ENCODE data around the gene SFRP5. TPM values are rescaled to one million over a fixed set of nuclear protein-coding genes. Genes with fewer than 3 reads are reported as not detected.

SFRP5 gene, protein sequence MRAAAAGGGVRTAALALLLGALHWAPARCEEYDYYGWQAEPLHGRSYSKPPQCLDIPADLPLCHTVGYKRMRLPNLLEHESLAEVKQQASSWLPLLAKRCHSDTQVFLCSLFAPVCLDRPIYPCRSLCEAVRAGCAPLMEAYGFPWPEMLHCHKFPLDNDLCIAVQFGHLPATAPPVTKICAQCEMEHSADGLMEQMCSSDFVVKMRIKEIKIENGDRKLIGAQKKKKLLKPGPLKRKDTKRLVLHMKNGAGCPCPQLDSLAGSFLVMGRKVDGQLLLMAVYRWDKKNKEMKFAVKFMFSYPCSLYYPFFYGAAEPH
- total RNA-seq (0.31 TPM), polyA plus RNA-seq (ENCODE audit: insufficient read depth, low read depth, low replicate concordance) (0.22 TPM)
- long read RNA-seq, donor 1 = 0 reads
- long read RNA-seq, donor 2 = 0 reads
- long read RNA-seq, donor 3 = 0 reads
- long read RNA-seq, donor 4 = 0 reads
- long read RNA-seq, donor 5 = 0 reads
- long read RNA-seq, donor 6 = 0 reads
- long read RNA-seq, donor 7 = 0 reads
- long read RNA-seq, donor 8 = 0 reads
- long read RNA-seq, donor 9 = 0 reads
- long read RNA-seq, donor 10 = 0 reads

GRCh38 chr10:97771913-97772823 is at the start of gene SFRP5:
SFRP5 (minus strand) TSS chr10:97771999; CDS start chr10:97771833, 166 bp downstream.
- Histone ChIP-seq H3K27ac (ENCODE audit: low read depth in 2 of 2, low read length in 2 of 2) (no peak within 1 kb of the TSS), H3K9ac (ENCODE audit: low read length in 3 of 3) (no peak within 1 kb of the TSS), H3K4me3 (ENCODE audit: low read length in 3 of 3) (no peak within 1 kb of the TSS), H3K36me3 (ENCODE audit: control insufficient read depth in 2 of 3, insufficient read depth in 3 of 3, low read length in 3 of 3) (no peaks in the 10 kb centered on the region), H3K9me3 (ENCODE audit: control insufficient read depth in 2 of 3, insufficient read depth in 1 of 3, low read length in 3 of 3) (no peaks in the 10 kb centered on the region), H3K4me1 (ENCODE audit: control insufficient read depth in 2 of 3, insufficient read depth in 2 of 3, low read depth in 1 of 3, low read length in 3 of 3) (peaks cover 0 to 3% (median 0%) of the 10 kb centered on the region in 3 donors), H3K27me3 (ENCODE audit: control insufficient read depth, insufficient read depth, low read length) (peaks cover 11% of the 10 kb centered on the region)
- no peak for FAIRE-seq
- no peak for TF ChIP-seq CTCF (IDR thresholded peaks at IDR 0.05; ENCODE audit: borderline replicate concordance, extremely low read depth, insufficient read depth)
- intact Hi-C loops (cut with DNase I) = no loop called here
- peak in 1 of 5 donors; percentile 41 for DNase-seq

GRCh38 chr10:97820096-97820704 is 48.4 kb upstream of the SFRP5 start:
- Histone ChIP-seq H3K27me3 (ENCODE audit: control insufficient read depth, insufficient read depth, low read length) (no peaks in the 10 kb centered on the region), H3K4me1 (ENCODE audit: control insufficient read depth in 2 of 3, insufficient read depth in 2 of 3, low read depth in 1 of 3, low read length in 3 of 3) (no peaks in the 10 kb centered on the region), H3K9ac (ENCODE audit: low read length in 3 of 3) (no peak overlapping the region), H3K36me3 (ENCODE audit: control insufficient read depth in 2 of 3, insufficient read depth in 3 of 3, low read length in 3 of 3) (no peaks in the 10 kb centered on the region), H3K4me3 (ENCODE audit: low read length in 3 of 3) (no peak overlapping the region), H3K9me3 (ENCODE audit: control insufficient read depth in 2 of 3, insufficient read depth in 1 of 3, low read length in 3 of 3) (no peaks in the 10 kb centered on the region), H3K27ac (ENCODE audit: low read depth in 2 of 2, low read length in 2 of 2) (no peak overlapping the region)
- intact Hi-C loops (cut with DNase I) = no loop called here
- no peak for TF ChIP-seq CTCF (IDR thresholded peaks at IDR 0.05; ENCODE audit: borderline replicate concordance, extremely low read depth, insufficient read depth)
- FAIRE-seq = no peak
- DNase-seq = no peak

DNA sequence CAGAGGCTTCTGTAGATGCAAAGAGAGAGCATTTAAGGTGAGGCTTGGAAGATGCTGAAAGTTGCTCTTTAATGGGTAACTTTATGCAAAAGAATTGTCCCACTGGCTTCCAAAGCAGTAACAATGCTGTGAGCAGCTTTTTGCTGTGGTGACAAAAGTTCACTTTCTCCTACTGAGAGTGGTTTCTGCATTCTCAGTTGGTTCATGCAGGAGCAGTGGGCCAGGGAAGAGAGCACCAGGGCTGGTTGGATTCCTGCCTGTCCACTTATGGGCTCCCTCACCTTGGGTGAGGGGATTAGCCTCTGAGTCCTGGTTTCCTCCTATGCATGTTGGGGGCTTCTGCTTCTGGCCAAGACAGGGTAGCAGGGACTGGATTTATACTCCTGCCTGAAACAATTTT is 46.8 kb upstream of the SFRP5 start:
- FAIRE-seq = no peak
- intact Hi-C loops (cut with DNase I) = no loop called here
- no peaks in the 10 kb centered on the region for H3K9me3 ChIP-seq (ENCODE audit: control insufficient read depth in 2 of 3, insufficient read depth in 1 of 3, low read length in 3 of 3)

More for the DNA sequence above, 46.8 kb upstream of the SFRP5 start:
- DNase-seq = no peak
- Histone ChIP-seq H3K4me1 (ENCODE audit: control insufficient read depth in 2 of 3, insufficient read depth in 2 of 3, low read depth in 1 of 3, low read length in 3 of 3) (no peaks in the 10 kb centered on the region), H3K36me3 (ENCODE audit: control insufficient read depth in 2 of 3, insufficient read depth in 3 of 3, low read length in 3 of 3) (no peaks in the 10 kb centered on the region), H3K27ac (ENCODE audit: low read depth in 2 of 2, low read length in 2 of 2) (no peak overlapping the region), H3K9ac (ENCODE audit: low read length in 3 of 3) (no peak overlapping the region), H3K27me3 (ENCODE audit: control insufficient read depth, insufficient read depth, low read length) (no peaks in the 10 kb centered on the region), H3K4me3 (ENCODE audit: low read length in 3 of 3) (no peak overlapping the region)
- no peak for TF ChIP-seq CTCF (IDR thresholded peaks at IDR 0.05; ENCODE audit: borderline replicate concordance, extremely low read depth, insufficient read depth)
